Suppressor macrophage treated with lipopolysaccharide for 1 hour (primary cell): ENCODE results near the gene RPP25L.

Source experiments
- DNase-seq, 3 donors: peaks; one replicate each; pipeline ENCODE4 v3.0.0-alpha.2; 2020 to 2022

RPP25L gene

DNA sequence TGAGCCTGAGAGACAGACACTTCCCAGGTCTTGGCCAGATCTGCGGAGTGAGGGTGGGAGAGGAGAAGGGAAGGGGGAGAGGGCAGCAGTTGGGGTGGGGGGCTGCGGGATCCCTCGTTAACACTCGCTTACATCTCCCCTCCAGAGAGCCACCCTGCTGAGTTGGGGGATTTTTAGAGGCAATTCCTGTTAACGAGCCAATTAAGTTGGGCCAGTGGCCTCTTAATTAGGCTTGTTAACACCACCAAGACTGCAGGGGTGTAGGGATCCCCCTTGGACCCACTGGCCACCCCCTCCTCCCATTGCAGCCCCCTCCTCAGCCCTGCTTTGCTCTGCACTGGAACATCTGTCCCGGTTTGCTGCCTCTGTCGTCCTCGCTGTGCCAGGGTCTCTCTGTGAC is 46.0 kb downstream of the RPP25L start:
- no peak for DNase-seq

DNA sequence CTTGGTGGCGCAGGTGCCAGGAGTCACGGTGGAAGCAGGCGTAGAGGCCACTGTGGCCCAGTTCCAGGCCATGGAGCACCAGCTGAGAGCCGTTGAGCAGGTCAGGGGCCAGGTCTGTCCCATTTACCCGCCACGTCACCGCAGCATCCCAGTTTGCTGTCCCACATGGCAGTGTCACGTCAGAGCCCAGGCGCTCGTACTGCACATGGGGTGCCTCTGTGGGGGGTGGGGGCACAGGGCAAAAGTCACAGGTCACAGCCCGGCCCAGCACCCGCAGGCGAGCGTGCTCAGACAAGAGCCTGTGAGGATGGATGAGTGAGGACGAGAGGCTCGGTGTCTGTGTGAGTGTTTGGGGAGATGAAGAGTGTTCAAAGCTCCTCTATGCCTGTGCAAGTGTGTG is 47.3 kb downstream of the RPP25L start:
- DNase-seq, result no peak

DNA sequence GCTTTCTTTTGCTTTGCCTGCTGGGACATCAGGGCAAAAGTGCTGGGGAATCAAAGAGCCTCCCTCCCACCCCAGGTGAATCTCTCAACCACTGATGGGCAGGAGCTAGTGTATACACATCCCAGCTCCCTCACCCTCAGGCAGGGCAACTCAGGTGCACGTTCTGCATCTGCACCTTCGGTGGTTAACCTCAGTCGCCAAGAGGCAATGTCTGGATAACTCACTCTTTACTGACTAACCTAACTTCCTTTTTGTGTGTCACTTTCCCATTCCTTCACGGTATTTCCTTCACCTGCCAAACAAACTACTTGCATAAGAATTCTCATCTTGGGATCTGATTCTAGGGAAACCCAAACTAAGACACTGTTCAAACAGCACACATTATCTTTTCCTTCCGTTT is 48.6 kb downstream of the RPP25L start:
- no peak for DNase-seq

DNA sequence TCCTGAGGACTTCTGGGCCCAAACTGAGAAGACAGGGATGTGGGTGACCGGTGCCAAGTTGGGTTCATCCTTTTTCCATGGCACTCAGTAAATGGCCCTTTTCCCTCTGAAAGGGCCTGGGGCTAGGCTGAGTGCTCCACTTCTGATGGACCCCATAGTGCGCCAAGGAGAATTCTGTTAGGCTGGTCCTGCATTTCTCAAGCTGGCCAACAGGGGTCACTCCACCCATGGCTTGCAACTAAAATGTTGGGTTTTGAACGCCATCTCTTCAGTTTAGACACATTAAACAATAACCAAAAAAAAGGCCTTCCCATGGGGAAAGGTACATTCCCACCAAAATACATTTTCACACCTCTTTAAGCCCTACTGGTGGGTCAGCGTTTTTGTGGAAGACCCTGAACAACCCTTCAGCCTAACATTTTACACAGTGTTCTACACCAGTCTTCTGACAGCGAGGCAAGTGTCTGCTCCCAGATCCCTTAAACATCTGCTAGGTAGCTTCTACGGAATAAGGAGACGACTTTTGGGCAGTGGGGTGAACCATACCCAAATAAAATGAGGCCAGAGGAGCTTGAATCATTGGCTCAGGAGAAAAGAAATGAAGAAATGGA is 49.7 kb downstream of the RPP25L start:
- DNase-seq, result peak; percentile 32 to 51 (median 49)

DNA sequence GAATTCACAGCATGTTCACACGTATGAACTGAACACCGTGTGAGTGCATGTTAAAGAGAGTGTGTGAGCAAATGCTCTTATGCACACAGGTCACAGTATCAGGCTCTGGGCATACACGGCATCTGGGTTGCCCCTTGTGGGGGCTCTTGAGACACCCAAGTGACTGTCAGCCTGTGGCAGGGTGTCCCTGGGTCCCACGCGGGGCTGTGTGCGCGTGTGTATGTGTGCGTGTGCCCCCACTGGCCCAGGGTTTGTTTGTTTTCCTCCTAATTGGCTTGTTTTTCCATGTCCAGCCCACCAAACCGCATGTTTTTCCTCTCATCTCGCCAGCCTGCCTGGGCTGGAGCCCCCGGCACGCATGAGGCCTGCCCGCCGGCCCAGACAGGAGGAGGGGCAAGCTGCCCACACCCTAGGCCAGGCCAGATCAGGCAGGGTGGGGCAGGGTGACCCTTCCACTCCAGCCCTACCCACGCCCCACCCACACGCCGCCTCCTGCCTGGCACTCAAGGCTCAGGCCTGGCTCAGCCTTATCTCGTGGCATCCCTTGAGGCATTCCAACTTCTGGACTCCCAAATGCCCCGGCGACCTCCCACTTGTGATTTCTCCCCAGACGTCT is 51.2 kb downstream of the RPP25L start:
- no peak for DNase-seq
